IPS-11a (cell line): Measurements from ENCODE around the gene MINDY4.
A peak's percentile ranks its signal among the peaks of the same experiment; 100 is the strongest.

Experiments
- H3K4me3 ChIP-seq: one replicate; pipeline ENCODE4 v1.5.1; 2013; ENCODE audit warnings: low read depth, low read length, control low read depth

The MINDY4 gene

DNA sequence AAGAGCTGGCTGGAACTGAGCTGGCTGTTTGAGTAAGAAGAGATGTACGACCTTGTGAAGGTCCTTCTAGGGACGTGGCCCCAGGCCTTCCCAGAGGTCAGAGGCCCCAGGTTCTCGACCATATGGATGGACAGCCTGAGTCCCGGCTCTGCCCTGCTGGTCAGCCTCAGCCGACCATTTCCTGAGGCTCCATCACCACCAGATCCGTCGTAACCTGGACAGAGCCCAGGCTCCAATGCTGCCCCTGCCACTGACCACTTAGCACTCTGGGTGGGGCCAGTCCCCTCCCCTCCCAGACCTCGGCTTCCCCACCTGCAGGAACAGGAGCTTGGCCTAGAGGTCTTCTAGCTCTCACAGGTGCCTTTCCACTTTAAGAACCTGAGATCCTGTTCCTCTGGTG is 29.9 kb upstream of the MINDY4 start:
- H3K4me3 ChIP-seq, result no peak overlapping the region

DNA sequence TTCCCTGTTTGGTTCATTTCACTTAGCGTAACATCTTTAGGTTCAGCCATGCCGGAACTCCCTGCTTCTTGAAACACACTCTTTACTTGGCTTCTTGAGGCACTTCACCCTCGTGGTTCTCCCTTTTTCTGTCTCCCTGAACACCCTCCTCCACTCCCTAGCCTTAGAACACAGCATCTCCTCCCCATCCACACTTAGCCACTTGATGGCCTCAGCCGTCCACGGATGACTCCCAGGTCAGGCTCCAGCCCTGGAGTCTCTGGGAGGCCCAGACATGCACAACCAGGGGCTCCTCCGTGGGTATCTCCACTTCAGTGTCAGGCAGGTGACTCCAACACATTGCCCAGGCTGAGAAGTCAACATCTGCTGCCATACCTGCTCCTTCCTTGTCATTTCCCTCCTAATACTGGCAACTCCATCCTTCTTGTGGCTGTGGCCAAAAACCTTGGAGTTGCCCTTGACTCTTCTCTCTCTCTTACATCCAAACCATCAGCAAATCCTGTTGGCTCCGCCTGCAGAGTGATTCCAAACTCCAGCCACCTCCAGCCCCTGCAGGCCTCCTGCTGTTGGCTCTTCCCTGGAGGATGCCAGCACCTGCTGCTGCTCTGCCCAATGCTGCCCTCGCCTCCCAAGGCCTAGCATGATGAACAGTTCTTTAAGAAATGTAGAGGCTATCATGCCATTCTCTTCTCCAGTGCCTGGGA is 27.7 kb upstream of the MINDY4 start:
- no peak overlapping the region for H3K4me3 ChIP-seq

DNA sequence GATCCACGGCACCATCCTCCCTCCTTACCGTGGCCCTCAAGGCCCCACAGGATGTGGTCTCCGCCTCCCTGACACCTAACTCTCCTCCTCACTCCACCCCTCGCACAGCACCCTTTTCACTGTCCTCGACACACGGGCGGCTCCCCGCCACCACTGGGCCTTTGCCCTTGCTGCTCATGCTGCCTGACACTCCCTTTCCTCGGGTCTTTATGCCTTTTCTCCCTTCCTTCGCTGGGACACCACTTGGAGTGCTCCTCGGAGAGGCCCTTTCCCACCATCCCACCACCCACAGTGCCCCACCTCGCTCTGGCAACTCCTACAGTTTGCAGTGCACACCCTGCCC is 27.2 kb upstream of the MINDY4 start:
- no peak overlapping the region for H3K4me3 ChIP-seq

DNA sequence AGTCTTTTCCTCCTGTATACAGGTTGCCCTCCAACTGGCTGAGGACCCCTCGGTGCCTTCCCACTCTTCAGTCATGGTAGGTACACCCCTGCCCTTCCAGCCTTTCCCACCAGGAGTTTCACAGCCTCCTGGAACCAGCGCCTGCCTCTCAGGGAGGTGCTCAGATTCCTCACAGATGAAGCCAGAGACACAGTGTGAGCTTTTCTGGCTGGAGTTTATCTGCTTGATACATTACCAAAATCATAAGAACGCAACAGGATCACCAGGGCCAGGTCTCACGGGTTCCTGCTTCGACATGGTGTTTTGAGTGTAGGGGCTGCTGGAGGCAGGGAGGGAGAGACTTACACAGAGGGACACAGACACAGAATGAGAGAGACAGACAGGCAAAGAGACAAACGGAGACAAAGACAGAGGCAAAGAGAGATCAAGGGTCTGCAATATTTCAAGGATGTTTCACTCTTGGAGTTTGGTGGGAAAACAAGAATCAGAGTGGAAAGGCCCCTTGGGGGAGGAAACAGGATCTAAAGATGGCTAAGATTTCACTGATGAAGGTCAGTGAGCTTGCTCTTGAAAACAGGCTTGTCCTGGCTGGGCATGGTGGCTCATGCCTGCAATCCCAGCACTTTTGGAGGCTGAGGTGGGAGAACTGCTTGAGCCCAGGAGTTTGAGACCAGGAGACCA is 25.8 kb upstream of the MINDY4 start:
- no peak overlapping the region for H3K4me3 ChIP-seq

DNA sequence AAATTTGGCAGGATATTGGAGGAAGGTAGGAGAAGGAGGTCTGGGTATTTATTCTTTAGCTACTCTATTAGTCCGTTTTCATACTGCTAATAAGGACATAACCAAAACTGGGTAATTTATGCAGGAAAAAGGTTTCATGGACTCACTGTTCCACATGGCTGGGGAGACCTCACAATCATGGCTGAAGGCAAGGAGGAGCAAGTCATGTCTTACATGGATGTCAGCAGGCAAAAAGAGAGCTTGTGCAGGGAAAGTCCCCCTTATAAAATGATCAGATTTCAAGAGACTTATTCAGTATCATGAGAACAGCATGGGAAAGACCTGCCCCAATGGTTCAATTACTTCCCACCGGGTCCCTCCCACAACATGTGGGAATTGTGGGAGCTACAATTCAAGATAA is 21.2 kb upstream of the MINDY4 start:
- no peak overlapping the region for H3K4me3 ChIP-seq

DNA sequence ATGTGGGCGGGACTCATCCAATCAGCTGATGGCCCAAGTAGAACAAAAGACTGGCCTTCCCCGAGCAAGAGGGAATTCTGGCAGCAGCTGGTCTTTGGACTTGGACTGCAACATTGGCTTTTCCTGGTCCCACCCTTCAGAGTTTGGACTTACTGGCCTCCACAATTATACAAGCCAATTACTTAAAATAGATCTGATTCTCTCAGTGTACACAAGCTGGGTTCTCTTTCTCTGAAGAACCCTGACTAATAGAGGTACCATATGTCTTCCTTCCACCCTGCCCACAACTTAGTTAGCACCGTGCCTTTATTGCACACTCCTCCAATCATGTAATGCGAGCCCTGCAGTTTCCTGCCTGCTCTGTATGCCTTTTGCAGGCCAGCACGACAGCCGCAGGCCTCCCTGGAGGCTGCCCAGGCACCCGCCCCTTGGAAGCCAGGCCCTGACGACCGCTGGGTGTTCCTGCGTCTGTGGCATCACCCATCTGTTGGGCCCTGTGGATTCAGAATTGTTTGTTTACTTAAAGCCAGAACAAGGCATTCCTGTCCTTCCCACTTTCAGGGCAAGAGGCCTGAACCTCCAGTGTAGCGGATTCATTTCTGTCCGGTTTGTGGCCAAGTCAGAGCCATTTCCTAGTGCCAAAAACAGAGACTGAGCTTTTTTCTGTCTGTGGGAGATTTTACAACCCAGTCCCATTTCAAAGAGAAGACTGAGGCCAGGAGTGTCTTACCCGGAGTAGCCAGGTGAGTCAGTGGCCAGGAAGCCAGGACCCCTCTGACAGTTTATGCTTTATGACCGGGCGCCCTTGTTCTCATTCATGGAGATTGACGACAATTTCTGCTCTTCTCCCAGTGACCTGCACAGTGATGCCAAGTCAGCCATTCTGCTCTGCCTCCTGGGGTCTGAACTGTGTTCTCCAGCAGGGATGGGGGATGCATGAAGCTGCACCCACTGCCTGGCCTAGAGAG is 20.2 kb upstream of the MINDY4 start:
- H3K4me3 ChIP-seq, result no peak overlapping the region

DNA sequence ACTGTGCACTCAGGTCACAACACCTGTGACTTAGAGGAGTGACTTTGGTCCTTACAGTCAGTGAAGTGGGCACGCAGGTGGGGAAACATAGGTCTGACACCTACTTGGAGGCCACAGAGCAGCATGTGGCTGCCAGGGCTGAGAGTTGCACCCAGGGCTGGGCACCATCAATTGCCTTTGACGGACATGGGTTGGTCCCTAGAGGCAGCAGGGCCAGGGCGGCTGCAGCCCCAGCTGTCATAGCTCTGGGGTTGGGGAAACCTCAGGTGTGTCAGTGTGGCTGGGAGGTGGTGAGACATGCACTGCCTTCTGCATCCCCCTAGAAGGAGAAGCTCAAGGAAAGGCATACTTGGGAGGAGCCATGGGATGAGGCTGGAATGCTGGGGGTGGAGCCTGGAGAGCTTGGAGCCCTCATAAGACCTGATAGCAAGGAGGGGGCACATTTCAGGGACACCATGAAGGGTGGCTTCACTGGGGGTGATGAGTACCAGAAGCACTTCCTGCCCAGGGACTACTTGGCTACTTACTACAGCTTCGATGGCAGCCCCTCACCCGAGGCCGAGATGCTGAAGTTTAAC is 19.4 kb upstream of the MINDY4 start, which contains the start of gene INMT:
TSS of gene INMT (plus strand) at position 440 of the 578 bp plus-strand sequence. CDS start at position 456, 16 bp downstream.
- H3K4me3 ChIP-seq, result no peak within 1 kb of the TSS

DNA sequence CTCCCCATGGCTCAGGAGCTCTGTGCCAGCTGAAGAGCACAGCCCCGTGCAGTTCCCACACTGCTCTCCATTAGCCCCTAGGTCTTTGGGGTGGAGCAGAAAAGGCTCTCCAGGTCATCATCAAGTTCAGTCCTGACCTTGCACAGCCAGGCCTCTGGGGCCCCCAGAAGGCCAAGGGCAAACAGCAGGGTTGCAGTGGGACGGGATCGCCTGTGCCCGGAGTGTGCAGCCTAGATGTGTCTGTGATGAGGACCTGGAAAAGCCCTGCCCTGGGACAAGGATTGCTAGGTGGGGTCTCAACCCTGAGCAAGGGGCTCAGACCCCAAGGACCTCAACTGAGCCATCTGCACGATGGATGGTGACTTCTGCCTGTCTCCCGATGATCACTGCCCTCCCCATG is 18.7 kb upstream of the MINDY4 start:
- no peak overlapping the region for H3K4me3 ChIP-seq

DNA sequence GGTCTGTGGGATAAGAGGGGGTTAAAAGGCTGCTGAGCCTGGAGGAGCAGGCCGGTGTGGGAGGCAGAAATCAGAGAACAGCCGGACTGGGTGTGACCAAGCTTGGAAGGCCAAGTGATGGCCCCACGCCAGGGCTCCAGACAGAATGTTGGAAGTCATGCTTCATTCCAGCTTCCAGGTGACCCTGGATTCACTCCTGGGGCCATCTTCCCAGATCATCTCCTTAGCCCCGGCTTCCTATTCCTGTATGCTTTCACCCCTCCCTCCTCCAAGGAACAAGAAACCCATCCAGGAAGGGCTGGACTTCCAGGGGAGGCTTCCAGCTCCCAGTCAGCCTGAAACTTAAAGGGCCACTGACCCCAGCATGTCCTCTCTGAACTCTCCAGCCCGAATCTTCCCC is 18.2 kb upstream of the MINDY4 start:
- no peak overlapping the region for H3K4me3 ChIP-seq

DNA sequence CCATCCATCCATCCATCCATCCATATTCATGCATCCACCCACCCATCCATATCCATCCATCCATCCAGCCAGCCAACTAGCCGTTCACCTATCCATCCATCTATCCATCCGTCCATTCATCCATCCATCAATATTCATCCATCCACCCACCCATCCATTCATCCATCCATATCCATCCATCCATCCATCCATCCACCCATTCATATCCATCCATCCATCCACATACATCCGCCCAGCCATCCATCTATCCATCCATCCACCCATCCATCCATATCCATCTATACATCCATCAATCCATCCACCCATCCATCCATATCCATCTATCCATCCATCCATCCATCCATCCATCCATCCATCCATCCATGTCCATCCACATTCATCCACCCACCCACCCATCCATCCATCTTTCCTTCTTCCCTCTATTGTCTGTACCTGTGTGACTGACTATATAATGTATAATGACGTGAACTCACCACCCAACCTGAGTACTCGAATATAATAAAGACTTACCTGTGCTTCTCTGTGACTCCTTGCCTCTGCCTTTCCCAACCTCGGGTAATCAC is 16.8 kb upstream of the MINDY4 start:
- no peak overlapping the region for H3K4me3 ChIP-seq

DNA sequence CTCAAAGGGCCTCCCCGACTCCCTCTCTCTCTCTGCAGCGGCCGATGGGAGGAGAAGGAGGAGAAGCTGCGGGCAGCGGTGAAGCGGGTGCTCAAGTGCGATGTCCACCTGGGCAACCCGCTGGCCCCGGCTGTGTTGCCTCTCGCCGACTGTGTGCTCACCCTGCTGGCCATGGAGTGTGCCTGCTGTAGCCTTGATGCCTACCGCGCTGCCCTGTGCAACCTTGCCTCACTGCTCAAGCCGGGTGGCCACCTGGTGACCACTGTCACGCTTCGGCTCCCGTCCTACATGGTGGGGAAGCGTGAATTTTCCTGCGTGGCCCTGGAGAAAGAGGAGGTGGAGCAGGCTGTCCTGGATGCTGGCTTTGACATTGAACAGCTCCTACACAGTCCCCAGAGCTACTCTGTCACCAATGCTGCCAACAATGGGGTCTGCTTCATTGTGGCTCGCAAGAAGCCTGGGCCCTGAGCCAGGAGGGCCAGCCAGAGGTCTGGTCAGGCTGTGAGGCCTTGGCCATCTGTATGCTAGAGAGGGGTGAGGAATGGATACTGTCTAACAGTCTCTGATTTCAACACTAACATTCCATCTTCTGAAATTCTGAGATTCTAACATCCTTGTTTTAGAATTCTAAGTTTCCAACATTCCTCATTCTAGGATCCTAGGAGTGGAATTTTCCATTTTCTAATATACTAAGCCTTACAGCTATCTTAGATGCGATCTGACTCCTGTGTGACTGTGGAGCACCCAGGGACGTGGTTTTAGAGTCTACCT is 15.6 kb upstream of the MINDY4 start:
- H3K4me3 ChIP-seq, result no peak overlapping the region

DNA sequence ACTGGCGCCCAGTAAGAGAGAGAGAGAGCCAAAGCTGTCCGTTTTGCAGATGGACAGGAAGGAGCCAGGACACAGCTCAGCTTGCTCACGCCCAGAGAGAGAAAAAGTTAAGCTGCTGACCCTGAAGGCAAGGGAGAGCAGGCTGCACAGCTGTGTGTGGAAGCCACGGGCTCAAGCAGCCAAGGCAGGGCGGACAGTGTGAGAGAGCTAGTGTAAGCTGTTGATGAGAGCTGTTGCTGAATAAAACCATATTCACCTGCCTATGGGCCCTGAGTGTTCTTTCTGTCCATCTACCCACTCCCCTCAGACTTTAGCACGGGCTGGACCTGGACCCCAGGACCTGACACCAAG is 13.9 kb upstream of the MINDY4 start:
- H3K4me3 ChIP-seq, result no peak overlapping the region

DNA sequence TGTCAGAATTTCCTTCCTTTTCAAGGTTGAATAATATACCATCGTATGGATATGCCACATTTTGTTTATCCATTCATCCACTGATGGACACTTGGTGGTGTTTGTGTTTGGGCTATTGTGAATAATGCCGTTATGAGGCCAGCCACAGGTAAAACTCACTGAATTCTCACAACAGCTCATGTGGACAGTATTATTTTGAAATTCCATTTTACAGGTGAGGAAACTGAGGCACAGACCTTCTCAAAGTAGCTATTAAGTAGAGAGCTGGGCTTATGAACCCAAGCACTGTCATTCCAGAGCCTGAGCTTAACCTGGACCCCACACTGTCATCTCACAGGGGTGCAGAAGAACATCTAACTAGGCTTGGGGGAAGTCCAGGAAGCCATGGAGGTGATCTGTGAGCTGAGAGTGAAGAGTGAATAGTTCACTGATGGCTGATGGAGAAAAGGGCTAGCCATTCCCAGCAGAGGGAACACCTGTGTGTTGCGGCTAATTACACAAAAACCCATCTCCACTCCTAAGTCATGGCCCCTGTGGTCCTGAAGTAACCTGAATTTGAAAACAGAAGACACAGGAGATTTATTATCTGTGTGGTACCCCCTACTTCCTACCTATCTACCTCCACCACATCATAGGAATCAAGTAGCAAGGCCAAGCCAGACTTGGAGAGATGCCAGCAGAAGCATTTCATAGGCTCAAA is 10.6 kb upstream of the MINDY4 start:
- no peak overlapping the region for H3K4me3 ChIP-seq

DNA sequence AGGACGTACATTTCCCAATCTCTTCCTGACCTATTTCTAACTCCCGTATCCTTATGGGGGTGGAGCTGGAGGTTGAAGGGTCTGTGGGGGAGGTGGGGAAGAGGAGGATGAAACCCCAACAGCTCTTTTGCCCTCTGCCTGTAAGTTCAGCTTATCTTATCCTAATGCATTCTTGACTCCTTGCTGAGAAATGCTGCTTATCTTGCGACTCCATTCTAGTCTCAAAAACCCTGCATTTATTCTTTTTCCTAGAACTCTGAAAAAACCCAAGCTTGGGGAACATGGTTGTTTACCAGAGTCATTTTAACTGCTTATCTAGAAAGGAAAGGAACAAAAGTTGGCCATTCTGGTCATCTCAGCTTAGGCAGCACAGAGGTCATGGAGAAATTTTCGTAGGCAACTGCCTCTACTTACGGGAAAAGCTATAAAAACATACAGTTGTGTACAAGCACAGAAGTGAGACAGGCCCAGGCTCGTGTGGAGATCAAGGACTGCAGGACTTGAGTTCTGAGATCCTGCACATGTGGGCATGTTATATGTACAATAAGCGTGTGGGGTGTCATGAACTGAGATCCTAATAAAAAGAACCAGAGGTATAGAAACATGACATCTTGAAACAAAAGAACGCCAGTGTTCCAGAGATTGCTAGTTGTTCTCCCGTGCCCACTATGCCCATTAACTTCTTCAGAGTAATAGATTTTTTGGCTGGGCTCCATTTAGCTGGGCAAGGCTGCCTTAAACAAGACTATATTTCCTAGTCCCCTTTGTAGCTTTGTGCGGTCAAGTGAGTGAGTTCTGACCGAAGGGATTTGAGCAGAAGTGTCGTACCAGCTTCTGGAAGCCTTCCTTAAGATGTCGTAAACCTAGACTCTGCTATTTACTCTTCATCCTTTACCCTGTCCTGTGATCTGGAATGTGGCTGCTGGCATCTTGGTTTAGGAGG is 9.7 kb upstream of the MINDY4 start:
- no peak overlapping the region for H3K4me3 ChIP-seq

DNA sequence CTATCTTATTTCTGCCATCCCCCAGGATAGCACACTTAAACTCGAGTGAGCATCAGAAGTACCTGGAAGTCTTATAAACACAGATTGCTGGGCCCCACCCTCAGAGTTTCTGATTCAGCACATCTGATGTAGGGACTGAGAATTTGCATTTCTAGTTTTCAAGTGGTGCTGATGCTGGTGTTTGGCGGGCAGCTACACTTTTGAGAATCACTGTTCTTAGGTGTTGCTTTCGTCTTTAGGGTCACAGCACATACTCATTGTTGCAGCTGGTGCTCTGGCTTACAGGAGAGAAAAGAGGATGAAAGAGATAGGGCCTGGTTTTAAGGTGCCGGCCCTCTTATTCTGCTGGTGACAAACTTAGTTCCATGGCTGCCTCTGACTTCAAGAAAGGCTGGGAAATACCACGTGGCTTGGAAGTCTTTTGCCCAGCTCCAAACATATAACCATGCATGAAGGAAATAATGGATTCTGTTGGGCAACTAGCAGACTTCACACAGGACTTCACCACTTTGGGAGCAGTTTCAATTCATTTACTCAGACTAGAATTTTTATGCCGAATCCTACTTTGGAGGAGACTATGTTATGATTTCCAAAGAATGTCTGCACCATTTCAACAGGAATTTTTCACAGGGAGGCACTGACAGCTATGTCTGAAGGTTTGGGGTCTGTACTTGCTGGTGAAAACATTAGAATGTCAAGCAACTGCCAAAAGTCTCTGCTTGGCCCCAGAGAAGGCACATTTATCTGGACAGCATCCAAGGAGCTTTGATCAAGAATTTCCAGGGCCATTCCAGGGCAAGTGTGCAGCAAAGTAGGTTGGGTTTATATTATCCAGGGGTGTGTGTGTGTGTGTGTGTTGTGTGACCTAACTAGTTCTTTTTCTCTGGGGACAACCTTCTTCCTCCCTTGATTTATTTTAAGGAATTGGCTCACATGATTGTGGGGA is 6.9 kb upstream of the MINDY4 start:
- no peak overlapping the region for H3K4me3 ChIP-seq

DNA sequence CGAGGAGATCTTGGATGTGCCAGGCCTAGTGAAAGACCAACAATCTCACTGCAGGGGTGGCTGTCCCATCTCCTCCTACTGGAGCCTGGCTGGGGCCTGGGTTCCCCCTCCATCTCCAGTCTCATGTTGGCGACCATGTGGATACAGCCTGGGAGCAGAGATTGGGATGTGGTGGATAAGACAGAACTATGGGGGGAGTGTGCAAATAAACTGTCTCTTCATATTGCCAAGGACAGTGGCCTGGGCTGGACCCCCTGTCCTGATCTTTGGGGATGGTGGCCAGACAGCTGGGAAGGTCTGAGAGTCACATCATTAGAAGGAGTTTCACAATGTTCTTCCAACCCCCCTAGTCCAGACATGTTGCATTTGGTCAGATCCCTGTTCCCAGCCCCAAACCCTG is 5.8 kb upstream of the MINDY4 start:
- no peak overlapping the region for H3K4me3 ChIP-seq

DNA sequence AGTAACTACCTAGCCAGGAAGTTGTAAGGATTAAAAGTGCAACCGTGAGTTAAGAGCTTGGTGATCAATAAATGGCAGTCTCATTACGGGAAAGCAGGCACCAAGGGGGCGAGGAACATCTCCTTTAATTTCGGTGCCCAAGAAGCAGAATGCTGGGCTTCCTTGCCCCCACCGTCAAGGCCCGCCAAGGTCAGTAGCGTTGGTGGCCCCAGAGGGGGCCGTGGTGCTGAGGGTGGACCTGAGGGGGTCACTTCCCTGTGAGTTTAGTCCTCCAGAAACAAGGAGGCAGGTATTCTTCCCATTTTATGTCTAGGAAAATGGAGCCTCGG is 408 bp upstream of the MINDY4 start:
- H3K4me3 ChIP-seq, result peak overlapping the region; percentile 60
